Activated T-cell treated with anti-CD3 and anti-CD28 coated beads for 1 hour (primary cell): ENCODE data around the gene DHX36.
A peak's percentile ranks its signal among the peaks of the same experiment; 100 is the strongest.

Experiments used
- DNase-seq: peaks from one replicate; pipeline ENCODE4 v3.0.0-alpha.2; 2020; ENCODE audit warnings: low read depth

The DHX36 gene

GRCh38 chr3:154290187-154290586 is 34.1 kb downstream of the DHX36 start:
- DNase-seq: no peak

GRCh38 chr3:154285221-154285620 is 39.1 kb downstream of the DHX36 start:
- no peak for DNase-seq

GRCh38 chr3:154280161-154280560 is 44.1 kb downstream of the DHX36 start:
- no peak for DNase-seq

- no peak for DNase-seq
Observed at GRCh38 chr3:154275965-154276364, 48.3 kb downstream of the DHX36 start.

GRCh38 chr3:154275292-154275691 is 49.0 kb downstream of the DHX36 start:
- no peak for DNase-seq

- DNase-seq: no peak
Observed at GRCh38 chr3:154274348-154274747, 49.9 kb downstream of the DHX36 start.

- DNase-seq: no peak
Observed at GRCh38 chr3:154273381-154273780, 50.9 kb downstream of the DHX36 start.

- no peak for DNase-seq
Observed at GRCh38 chr3:154254527-154254926, 69.8 kb downstream of the DHX36 start.

GRCh38 chr3:154252759-154253638 is 71.3 kb downstream of the DHX36 start:
- peak; percentile 54 for DNase-seq

- DNase-seq: no peak
Observed at GRCh38 chr3:154251610-154252009, 72.7 kb downstream of the DHX36 start.

GRCh38 chr3:154250291-154250690 is 74.0 kb downstream of the DHX36 start:
- DNase-seq: no peak

GRCh38 chr3:154247806-154248415 is 76.4 kb downstream of the DHX36 start:
- no peak for DNase-seq

- DNase-seq: no peak
Observed at GRCh38 chr3:154244644-154245043, 79.6 kb downstream of the DHX36 start.

- no peak for DNase-seq
Observed at GRCh38 chr3:154243353-154243752, 80.9 kb downstream of the DHX36 start.

GRCh38 chr3:154242766-154243165 is 81.5 kb downstream of the DHX36 start:
- no peak for DNase-seq

- DNase-seq: no peak
Observed at GRCh38 chr3:154241496-154241895, 82.8 kb downstream of the DHX36 start.

- DNase-seq: no peak
Observed at GRCh38 chr3:154240235-154240634, 84.1 kb downstream of the DHX36 start.

- no peak for DNase-seq
Observed at GRCh38 chr3:154236331-154236730, 88.0 kb downstream of the DHX36 start.

- DNase-seq: no peak
Observed at GRCh38 chr3:154235330-154235729, 89.0 kb downstream of the DHX36 start.

GRCh38 chr3:154229217-154229590 is 95.1 kb downstream of the DHX36 start:
- DNase-seq: no peak

GRCh38 chr3:154228561-154229216 is 95.6 kb downstream of the DHX36 start:
- DNase-seq: no peak

- no peak for DNase-seq
Observed at GRCh38 chr3:154227531-154227930, 96.8 kb downstream of the DHX36 start.

GRCh38 chr3:154225536-154225935 is 98.8 kb downstream of the DHX36 start:
- no peak for DNase-seq
